ENCODE data around the gene ARHGEF39.

GRCh38 chr9:35673132-35674024 lies 8.4 kb upstream of the ARHGEF39 start, which contains the start of gene CA9:
- no peak for TF ChIP-seq CTCF (conservative IDR thresholded peaks at IDR 0.05 in 1 of 2, IDR thresholded peaks at IDR 0.05 in 1 of 2; ENCODE audit: extremely low read depth in 1 of 2, insufficient read depth in 1 of 2, low read depth in 1 of 2, low read length in 2 of 2)
- TF ChIP-seq EZH2 (IDR thresholded peaks at IDR 0.05; ENCODE audit: borderline replicate concordance, low read length), result no peak

Data from mammary epithelial cell (primary cell).